Mucosa of descending colon (tissue), 3 donors: Measurements from ENCODE around the gene SLC35D3. TPM values are rescaled to one million over a fixed set of nuclear protein-coding genes. Genes with fewer than 3 reads are reported as not detected.
A peak's percentile ranks its signal among the peaks of the same experiment; 100 is the strongest.

Experiments used
- ATAC-seq: fragments of 200-7000 bp; cut with Tn5 transposase; one replicate; pipeline ENCODE4 v1.9.1; 2020; ENCODE audit warnings: mild to moderate bottlenecking, moderate library complexity
- DNase-seq, 3 donors: peaks; one replicate each; pipeline ENCODE4 v3.0.0-alpha.2; 2020
- H3K36me3 ChIP-seq: fragments of 200-600 bp; one replicate; pipeline ENCODE4 v1.8.0; 2021; ENCODE audit warnings: low read depth, mild to moderate bottlenecking
- H3K4me1 ChIP-seq: fragments of 200-600 bp; one replicate; pipeline ENCODE4 v1.8.0; 2021; ENCODE audit warnings: low read depth, mild to moderate bottlenecking
- H3K4me3 ChIP-seq: fragments of 200-600 bp; one replicate; pipeline ENCODE4 v1.8.0; 2021; ENCODE audit warnings: mild to moderate bottlenecking
- H3K9me3 ChIP-seq: fragments of 200-600 bp; one replicate; pipeline ENCODE4 v1.8.0; 2021; ENCODE audit warnings: mild to moderate bottlenecking
- intact Hi-C, 2 donors: fragments of 100-400 bp; cut with DNase I in 1 of 2; cut with micrococcal nuclease in 1 of 2; formaldehyde crosslinking; loops; one replicate each; pipeline versions ENCODE4 v1.11.0 to v1.11.1; 2022; cut with DNase I, micrococcal nuclease
- total RNA-seq, 3 donors: library from RNA; stranded (reverse); fragmentation: NEBNext Ultra II Directional in 2 of 3; extraction: Animal tissue kit (Norgen Biotek cat#: 25700) in 2 of 3; gene quantifications; one replicate each; pipeline versions ENCODE4 v1.2.1 to v1.2.4, GENCODE V29; 2021 to 2023
- TF ChIP-seq, protein P1 (sequence below): fragments of 200-600 bp; IDR thresholded peaks from one replicate; pipeline ENCODE4 v1.8.0; 2022; ENCODE audit warnings: antibody characterized with exemption, mild to moderate bottlenecking
- donor health status: DM: no; HTN: no; CAD: no; lungs with moderate emphysema.
- donor health status: DM: no; HTN: no; CAD: no.
- donor health status: DM: no; HTN: yes; CAD: no.

The SLC35D3 gene
- total RNA-seq, 3 donors from 2014 or later: 0.12 to 0.92 (median 0.19) TPM

DNA sequence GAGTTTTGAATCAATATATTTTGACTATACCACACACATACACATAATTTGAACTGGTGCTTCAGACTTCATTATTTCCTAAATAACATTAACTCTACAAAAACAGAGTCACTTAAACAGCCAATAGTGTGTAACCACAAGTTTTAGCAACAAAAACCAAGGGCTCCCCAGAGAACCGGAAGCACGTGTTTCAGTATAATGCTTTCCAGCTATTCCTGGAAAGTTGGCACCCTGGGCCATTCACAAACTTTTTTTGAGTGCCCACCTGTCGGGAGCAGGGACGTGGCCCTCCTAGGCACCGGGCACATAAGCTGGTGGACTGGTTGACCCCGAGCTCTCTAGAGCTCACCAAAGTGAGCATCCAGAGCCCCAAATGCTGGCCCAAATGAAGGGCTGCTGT, 1.9 kb upstream of the SLC35D3 start:
- Histone ChIP-seq H3K4me1 (peaks cover 28% of the 10 kb centered on the region), H3K4me3 (no peak overlapping the region), H3K9me3 (no peaks in the 10 kb centered on the region), H3K36me3 (no peaks in the 10 kb centered on the region)
- no peak for DNase-seq
- TF ChIP-seq, protein P1, sequence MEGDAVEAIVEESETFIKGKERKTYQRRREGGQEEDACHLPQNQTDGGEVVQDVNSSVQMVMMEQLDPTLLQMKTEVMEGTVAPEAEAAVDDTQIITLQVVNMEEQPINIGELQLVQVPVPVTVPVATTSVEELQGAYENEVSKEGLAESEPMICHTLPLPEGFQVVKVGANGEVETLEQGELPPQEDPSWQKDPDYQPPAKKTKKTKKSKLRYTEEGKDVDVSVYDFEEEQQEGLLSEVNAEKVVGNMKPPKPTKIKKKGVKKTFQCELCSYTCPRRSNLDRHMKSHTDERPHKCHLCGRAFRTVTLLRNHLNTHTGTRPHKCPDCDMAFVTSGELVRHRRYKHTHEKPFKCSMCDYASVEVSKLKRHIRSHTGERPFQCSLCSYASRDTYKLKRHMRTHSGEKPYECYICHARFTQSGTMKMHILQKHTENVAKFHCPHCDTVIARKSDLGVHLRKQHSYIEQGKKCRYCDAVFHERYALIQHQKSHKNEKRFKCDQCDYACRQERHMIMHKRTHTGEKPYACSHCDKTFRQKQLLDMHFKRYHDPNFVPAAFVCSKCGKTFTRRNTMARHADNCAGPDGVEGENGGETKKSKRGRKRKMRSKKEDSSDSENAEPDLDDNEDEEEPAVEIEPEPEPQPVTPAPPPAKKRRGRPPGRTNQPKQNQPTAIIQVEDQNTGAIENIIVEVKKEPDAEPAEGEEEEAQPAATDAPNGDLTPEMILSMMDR: no peak
- intact Hi-C loops: no loop called here
- ATAC-seq: no peak

DNA sequence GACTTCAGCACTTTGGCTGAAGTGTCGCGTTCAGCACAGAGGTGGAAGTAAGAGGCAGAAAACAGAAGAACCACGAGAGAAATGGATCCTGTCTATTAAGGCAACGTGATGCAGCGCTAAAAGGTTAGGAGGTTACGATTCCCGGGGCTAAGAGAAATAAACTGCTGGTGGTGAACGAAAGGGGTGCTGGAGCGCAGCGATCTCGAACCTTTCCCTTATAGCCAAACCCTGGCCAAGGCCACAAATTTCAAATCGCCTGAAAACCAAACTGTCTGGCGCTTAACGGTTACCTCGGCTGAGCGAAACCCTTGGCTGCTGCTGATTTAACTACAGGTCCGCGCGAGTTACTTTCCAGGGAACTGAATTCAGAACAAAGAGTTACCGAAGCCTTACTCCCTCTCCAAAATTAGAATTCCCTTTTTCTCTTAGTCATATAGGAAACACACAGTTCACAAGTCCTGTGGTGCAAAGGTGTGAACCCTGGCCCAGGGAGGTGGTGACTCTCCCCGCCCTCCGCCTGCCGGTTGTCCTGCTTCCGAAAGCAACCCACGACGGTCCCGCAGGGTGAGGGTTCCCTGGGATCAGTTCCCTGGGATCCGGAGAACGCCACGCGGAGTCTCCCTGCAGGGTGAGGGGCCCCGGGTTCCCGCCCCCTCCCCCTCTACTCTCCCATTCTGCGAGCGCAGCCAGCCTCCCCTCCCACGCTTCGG, 1.3 kb upstream of the SLC35D3 start:
- DNase-seq: peak; percentile 51 to 67 (median 54)
- peak; percentile 72 for ATAC-seq

DNA sequence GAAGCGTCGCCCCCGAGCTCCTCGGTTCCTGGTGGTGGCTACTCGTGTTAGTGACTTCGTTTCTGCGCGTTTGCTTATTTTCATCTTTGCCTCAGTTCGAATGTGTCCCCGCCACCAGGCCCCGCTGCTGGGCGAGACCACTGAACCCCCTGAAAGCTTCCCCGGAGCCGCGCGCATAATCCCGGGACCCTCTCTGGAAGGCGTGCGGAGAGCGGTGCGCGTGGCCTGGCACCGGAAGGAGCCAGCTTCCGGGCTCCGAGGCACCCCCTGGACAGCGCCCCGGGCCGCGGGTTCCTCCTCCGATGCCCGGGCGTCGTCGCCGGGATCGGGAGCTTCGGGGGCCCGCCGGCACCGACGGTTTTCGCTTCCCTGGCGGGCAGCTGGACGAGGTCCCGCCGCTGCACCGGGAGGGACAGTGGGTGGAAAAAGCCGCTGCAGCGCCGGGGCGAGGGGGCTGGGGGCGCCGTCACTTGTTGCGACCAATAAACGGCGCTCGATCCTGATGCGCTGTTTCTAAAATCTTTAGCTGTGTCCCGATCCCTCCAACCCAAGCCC, 643 bp upstream of the SLC35D3 start:
- Histone ChIP-seq H3K36me3 (no peaks in the 10 kb centered on the region), H3K4me1 (peaks cover 28% of the 10 kb centered on the region), H3K4me3 (no peak overlapping the region), H3K9me3 (no peaks in the 10 kb centered on the region)
- DNase-seq (peak; percentile 14 to 53 (median 53)), ATAC-seq (peak; percentile 70)
- intact Hi-C loops: no loop called here
- TF ChIP-seq, protein P1: no peak

More for the DNA sequence above, 1.3 kb upstream of the SLC35D3 start:
- Histone ChIP-seq H3K36me3 (no peaks in the 10 kb centered on the region), H3K9me3 (no peaks in the 10 kb centered on the region), H3K4me3 (no peak overlapping the region), H3K4me1 (peaks cover 28% of the 10 kb centered on the region)
- TF ChIP-seq, protein P1: no peak
- intact Hi-C loops: no loop called here

DNA sequence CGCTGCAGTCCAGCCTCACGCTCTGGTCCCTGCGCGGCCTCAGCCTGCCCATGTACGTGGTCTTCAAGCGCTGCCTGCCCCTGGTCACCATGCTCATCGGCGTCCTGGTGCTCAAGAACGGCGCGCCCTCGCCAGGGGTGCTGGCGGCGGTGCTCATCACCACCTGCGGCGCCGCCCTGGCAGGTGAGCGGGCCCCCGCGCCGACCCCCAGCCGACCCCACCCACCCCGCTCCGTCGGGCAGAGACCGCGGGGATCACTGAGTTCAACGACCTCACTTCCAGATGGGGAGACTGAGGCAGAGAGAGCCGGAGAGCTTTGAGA, 545 bp downstream of the SLC35D3 start:
- H3K4me1 ChIP-seq: peaks cover 28% of the 10 kb centered on the region
- intact Hi-C loops: no loop called here

DNA sequence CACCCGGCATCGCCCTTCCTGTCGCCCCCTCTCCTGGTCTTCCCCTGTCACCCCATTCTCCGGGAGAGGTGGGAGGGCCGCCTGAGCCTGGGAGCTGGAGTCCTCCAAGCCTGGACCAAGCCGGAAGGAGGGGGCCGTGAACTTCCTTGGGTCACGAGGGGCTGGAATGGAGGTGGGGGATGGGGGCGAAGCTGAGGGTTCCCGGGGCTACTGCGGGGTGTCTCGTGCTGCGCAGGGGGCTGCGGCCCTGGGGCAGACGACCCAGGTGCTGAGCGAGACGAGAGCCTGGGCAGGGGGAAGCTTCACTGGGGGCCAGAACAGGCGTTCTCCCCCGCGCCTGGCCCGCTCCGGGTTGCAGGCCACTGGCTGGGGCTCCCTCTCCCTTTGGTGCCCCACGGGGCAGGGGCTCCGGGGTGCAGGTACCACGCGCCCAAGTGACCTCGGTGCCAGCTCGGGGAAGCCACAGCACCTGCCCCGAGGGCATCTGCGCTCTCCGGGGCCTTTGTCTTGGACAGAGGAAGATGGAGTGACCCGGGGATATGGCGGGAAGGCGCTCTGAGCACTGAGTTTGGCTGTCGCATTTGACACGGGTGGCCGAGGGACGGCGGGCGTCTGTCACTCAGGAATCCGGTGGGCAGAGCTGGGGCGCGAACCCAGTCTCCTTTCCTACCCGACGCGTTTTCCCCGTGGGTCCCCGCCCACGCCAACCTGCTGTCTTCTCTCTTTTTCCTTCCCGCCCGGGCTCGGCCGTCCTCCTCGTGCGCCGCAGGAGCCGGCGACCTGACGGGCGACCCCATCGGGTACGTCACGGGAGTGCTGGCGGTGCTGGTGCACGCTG, 1.2 kb downstream of the SLC35D3 start:
- intact Hi-C loops: no loop called here
- Histone ChIP-seq H3K4me3 (no peak overlapping the region), H3K4me1 (peaks cover 28% of the 10 kb centered on the region), H3K9me3 (no peaks in the 10 kb centered on the region), H3K36me3 (no peaks in the 10 kb centered on the region)
- ATAC-seq (no peak), DNase-seq (no peak)
- TF ChIP-seq, protein P1: no peak

More for the DNA sequence above, 545 bp downstream of the SLC35D3 start:
- DNase-seq (peak in 2 of 3 donors; percentile 14 to 50), ATAC-seq (peak; percentile 35)
- TF ChIP-seq, protein P1: no peak
- Histone ChIP-seq H3K36me3 (no peaks in the 10 kb centered on the region), H3K4me3 (no peak overlapping the region), H3K9me3 (no peaks in the 10 kb centered on the region)
